ENCODE results near the gene TRPC6.

DNA sequence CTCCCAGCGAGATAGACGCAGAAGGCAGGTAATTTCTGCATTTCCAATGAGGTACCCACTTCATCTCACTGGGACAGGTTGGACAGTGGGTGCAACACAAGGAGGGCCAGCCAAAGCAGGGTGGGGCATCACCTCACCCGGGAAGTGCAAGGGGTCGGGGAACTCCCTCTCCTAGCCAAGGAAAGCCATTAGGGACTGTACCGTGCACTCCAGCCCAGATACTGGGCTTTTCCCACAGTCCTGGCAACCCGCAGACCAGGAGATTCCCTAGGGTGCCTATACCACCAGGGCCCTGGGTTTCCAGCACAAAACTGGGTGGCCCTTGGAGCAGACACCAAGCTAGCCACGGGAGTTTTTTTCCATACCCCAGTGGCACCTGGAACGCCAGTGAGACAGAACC is 17.2 kb downstream of the TRPC6 start:
- TF ChIP-seq, protein P1, sequence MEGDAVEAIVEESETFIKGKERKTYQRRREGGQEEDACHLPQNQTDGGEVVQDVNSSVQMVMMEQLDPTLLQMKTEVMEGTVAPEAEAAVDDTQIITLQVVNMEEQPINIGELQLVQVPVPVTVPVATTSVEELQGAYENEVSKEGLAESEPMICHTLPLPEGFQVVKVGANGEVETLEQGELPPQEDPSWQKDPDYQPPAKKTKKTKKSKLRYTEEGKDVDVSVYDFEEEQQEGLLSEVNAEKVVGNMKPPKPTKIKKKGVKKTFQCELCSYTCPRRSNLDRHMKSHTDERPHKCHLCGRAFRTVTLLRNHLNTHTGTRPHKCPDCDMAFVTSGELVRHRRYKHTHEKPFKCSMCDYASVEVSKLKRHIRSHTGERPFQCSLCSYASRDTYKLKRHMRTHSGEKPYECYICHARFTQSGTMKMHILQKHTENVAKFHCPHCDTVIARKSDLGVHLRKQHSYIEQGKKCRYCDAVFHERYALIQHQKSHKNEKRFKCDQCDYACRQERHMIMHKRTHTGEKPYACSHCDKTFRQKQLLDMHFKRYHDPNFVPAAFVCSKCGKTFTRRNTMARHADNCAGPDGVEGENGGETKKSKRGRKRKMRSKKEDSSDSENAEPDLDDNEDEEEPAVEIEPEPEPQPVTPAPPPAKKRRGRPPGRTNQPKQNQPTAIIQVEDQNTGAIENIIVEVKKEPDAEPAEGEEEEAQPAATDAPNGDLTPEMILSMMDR (optimal IDR thresholded peaks at IDR 0.05 in 1 of 3, IDR thresholded peaks at IDR 0.05 in 1 of 3, conservative IDR thresholded peaks at IDR 0.05 in 1 of 3; ENCODE audit: extremely low read depth in 1 of 3, insufficient read depth in 2 of 3, low read length in 3 of 3) = no peak
- no peak for TF ChIP-seq EZH2 (IDR thresholded peaks at IDR 0.05; ENCODE audit: low read length)

Measured in keratinocyte (primary cell).